ENCODE data around the gene VWDE. TPM values are rescaled to one million over a fixed set of nuclear protein-coding genes. Genes with fewer than 3 reads are reported as not detected.

Gene VWDE
- total and polyA plus RNA-seq, 2 donors (not counting 3 experiments of a cell fraction or from before 2014, with no cell fraction given), result 0.11 to 0.17 TPM

DNA sequence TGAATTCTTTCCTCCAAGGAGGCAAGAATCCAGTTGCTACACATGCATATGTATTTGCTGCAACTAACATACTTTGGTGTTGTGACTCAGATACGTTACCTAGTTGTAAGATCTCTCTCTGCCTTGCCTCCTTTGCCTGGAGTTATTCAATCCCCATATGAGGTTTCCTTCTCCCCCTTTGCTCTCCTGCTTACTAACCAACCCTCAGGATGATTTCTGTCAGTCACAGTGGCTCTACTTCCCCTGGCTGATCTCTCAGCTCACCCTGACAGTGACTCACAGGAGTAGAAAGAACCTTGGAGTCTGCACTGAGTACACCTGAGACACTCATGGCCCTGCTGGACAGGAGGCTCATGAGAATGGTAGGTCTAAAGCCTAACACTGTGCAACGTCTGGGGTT, 100.6 kb downstream of the VWDE start:
- Histone ChIP-seq H3K27ac (ENCODE audit: insufficient read depth, low read depth, low read length) (no peak overlapping the region), H4K20me1 (replicated peaks; ENCODE audit: control insufficient read depth, extremely low read depth, insufficient read depth, low read length) (no peaks in the 10 kb centered on the region), H3K9me3 (replicated peaks; ENCODE audit: control insufficient read depth, insufficient read depth, low read length) (no peaks in the 10 kb centered on the region), H3K4me1 (ENCODE audit: control insufficient read depth, extremely low read depth, insufficient read depth, low read length) (no peaks in the 10 kb centered on the region), H3K4me2 (ENCODE audit: insufficient read depth, low read length) (no peak overlapping the region), H3K9ac (replicated peaks; ENCODE audit: extremely low read depth, insufficient read depth, low read length) (no peak overlapping the region), H3K27me3 (ENCODE audit: control insufficient read depth in 2 of 2, insufficient read depth in 2 of 2, low read length in 2 of 2) (no peaks in the 10 kb centered on the region), H3K9me1 (replicated peaks; ENCODE audit: control insufficient read depth, extremely low read depth, insufficient read depth, low read length) (no peaks in the 10 kb centered on the region), H3K79me2 (ENCODE audit: control insufficient read depth, insufficient read depth, low read length) (no peaks in the 10 kb centered on the region), H3K4me3 (replicated peaks in 1 of 3; ENCODE audit: insufficient read depth in 1 of 3, low read depth in 1 of 3, low read length in 3 of 3) (no peak overlapping the region), H2AFZ (ENCODE audit: low read depth, low read length) (no peak overlapping the region), H3K36me3 (ENCODE audit: control insufficient read depth in 2 of 2, extremely low read depth in 1 of 2, insufficient read depth in 2 of 2, low read length in 2 of 2) (no peaks in the 10 kb centered on the region)
- CTCF ChIA-PET, result interaction anchor here (1.0 kb wide), 1 partner anchor 240 kb away, joined by 3 read pairs; no protein-coding TSS in a partner anchor
- BruUV-seq (replicated peaks), result no TSS peak
- dilution Hi-C loops (cut with MboI; ENCODE audit: extremely low pct_ligation_motif_present, low sequenced_read_pairs) (no loop called here), intact Hi-C loops (cut with micrococcal nuclease) (no loop called here)
- TF ChIP-seq POLR2AphosphoS5 (IDR thresholded peaks at IDR 0.05; ENCODE audit: insufficient read depth, low read depth, low read length) (no peak), FOS (IDR thresholded peaks at IDR 0.05; ENCODE audit: borderline replicate concordance, insufficient read depth, low read length) (no peak), EZH2 (IDR thresholded peaks at IDR 0.05; ENCODE audit: borderline replicate concordance, low read depth, low read length, severe bottlenecking) (no peak)
- TF ChIP-seq, protein P1, sequence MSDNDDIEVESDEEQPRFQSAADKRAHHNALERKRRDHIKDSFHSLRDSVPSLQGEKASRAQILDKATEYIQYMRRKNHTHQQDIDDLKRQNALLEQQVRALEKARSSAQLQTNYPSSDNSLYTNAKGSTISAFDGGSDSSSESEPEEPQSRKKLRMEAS (IDR thresholded peaks at IDR 0.05; ENCODE audit: insufficient read depth, insufficient read length), result no peak
- TF ChIP-seq, protein P2, sequence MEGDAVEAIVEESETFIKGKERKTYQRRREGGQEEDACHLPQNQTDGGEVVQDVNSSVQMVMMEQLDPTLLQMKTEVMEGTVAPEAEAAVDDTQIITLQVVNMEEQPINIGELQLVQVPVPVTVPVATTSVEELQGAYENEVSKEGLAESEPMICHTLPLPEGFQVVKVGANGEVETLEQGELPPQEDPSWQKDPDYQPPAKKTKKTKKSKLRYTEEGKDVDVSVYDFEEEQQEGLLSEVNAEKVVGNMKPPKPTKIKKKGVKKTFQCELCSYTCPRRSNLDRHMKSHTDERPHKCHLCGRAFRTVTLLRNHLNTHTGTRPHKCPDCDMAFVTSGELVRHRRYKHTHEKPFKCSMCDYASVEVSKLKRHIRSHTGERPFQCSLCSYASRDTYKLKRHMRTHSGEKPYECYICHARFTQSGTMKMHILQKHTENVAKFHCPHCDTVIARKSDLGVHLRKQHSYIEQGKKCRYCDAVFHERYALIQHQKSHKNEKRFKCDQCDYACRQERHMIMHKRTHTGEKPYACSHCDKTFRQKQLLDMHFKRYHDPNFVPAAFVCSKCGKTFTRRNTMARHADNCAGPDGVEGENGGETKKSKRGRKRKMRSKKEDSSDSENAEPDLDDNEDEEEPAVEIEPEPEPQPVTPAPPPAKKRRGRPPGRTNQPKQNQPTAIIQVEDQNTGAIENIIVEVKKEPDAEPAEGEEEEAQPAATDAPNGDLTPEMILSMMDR (IDR thresholded peaks at IDR 0.05; ENCODE audit: extremely low read depth in 1 of 2, insufficient read depth in 1 of 2, low read depth in 1 of 2, low read length in 2 of 2), result no peak
- no peak for DNase-seq (ENCODE audit: low read depth, low spot score)
- FAIRE-seq, result no peak
- POLR2A ChIA-PET, result no interaction called here

DNA sequence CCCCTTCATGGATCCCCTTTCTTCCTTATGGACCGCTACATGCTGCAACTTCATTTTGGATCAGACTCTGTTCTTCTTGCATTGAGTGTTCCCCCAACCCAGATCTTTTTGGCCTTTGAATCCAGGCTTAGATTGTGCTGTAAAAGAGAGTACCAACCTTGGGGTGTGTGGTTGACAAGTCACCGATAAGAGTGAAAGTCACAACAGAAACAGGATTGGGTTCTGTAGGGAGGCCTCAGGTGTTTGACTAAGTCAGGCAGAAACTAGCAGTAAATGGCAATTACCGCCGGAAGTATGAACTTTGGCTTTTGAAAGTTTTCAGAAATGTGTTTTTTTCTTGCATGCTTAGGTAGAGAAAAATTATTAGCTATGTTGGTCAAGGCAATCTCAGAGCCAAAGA, 103.2 kb downstream of the VWDE start:
- no peaks in the 10 kb centered on the region for H3K9me3 ChIP-seq (replicated peaks; ENCODE audit: control insufficient read depth, insufficient read depth, low read length)
- no peaks in the 10 kb centered on the region for H3K9me1 ChIP-seq (replicated peaks; ENCODE audit: control insufficient read depth, extremely low read depth, insufficient read depth, low read length)
- intact Hi-C loops (cut with micrococcal nuclease), result no loop called here
- H3K27ac ChIP-seq (ENCODE audit: insufficient read depth, low read depth, low read length), result no peak overlapping the region
- H3K79me2 ChIP-seq (ENCODE audit: control insufficient read depth, insufficient read depth, low read length), result no peaks in the 10 kb centered on the region
- peaks cover 0 to 3% of the 10 kb centered on the region in 2 experiments for H3K27me3 ChIP-seq (ENCODE audit: control insufficient read depth in 2 of 2, insufficient read depth in 2 of 2, low read length in 2 of 2)
- no peaks in the 10 kb centered on the region for H3K36me3 ChIP-seq (ENCODE audit: control insufficient read depth in 2 of 2, extremely low read depth in 1 of 2, insufficient read depth in 2 of 2, low read length in 2 of 2)
- no peaks in the 10 kb centered on the region for H3K4me1 ChIP-seq (ENCODE audit: control insufficient read depth, extremely low read depth, insufficient read depth, low read length)
- no TSS peak for BruUV-seq (replicated peaks)
- CTCF ChIA-PET, result interaction anchor here (2.3 kb wide), 1 partner anchor 9 kb away, joined by 10 read pairs; no protein-coding TSS in a partner anchor
- dilution Hi-C loops (cut with MboI; ENCODE audit: extremely low pct_ligation_motif_present, low sequenced_read_pairs), result no loop called here
- H4K20me1 ChIP-seq (replicated peaks; ENCODE audit: control insufficient read depth, extremely low read depth, insufficient read depth, low read length), result no peaks in the 10 kb centered on the region
- no peak overlapping the region for H2AFZ ChIP-seq (ENCODE audit: low read depth, low read length)
- no peak overlapping the region for H3K4me3 ChIP-seq (replicated peaks in 1 of 3; ENCODE audit: insufficient read depth in 1 of 3, low read depth in 1 of 3, low read length in 3 of 3)
- no peak overlapping the region for H3K9ac ChIP-seq (replicated peaks; ENCODE audit: extremely low read depth, insufficient read depth, low read length)
- FAIRE-seq (no peak), DNase-seq (ENCODE audit: low read depth, low spot score) (no peak)
- TF ChIP-seq, protein P1 (IDR thresholded peaks at IDR 0.05; ENCODE audit: insufficient read depth, insufficient read length), result no peak
- no peak for TF ChIP-seq POLR2AphosphoS5 (IDR thresholded peaks at IDR 0.05; ENCODE audit: insufficient read depth, low read depth, low read length)
- H3K4me2 ChIP-seq (ENCODE audit: insufficient read depth, low read length), result no peak overlapping the region
- POLR2A ChIA-PET, result no interaction called here
